Lower lobe of right lung (tissue), 2 donors: ENCODE results near the gene B4GALT6. TPM values are rescaled to one million over a fixed set of nuclear protein-coding genes. Genes with fewer than 3 reads are reported as not detected.

Source experiments
- ATAC-seq, 2 donors: fragments of 200-7000 bp; cut with Tn5 transposase; one replicate each; pipeline ENCODE4 v1.9.1; 2020 to 2022; ENCODE audit warnings: mild to moderate bottlenecking in 2 of 2, moderate library complexity in 2 of 2
- DNase-seq: peaks from one replicate; pipeline ENCODE4 v3.0.0-alpha.2; 2020
- H3K27ac ChIP-seq: fragments of 200-600 bp; one replicate; pipeline ENCODE4 v1.8.0; 2022
- H3K27me3 ChIP-seq: fragments of 200-600 bp; one replicate; pipeline ENCODE4 v1.8.0; 2022; ENCODE audit warnings: low read depth
- H3K36me3 ChIP-seq: fragments of 200-600 bp; one replicate; pipeline ENCODE4 v1.8.0; 2022; ENCODE audit warnings: mild to moderate bottlenecking
- H3K4me1 ChIP-seq: fragments of 200-600 bp; one replicate; pipeline ENCODE4 v1.8.0; 2022
- H3K4me3 ChIP-seq: fragments of 200-600 bp; one replicate; pipeline ENCODE4 v1.8.0; 2022; ENCODE audit warnings: mild to moderate bottlenecking
- H3K9me3 ChIP-seq: fragments of 200-600 bp; one replicate; pipeline ENCODE4 v1.8.0; 2022
- intact Hi-C: fragments of 100-400 bp; cut with DNase I; formaldehyde crosslinking; loops from one replicate; pipeline ENCODE4 v1.11.0; 2022
- total RNA-seq: library from RNA; stranded (reverse); fragmentation: NEBNext Ultra II Directional; extraction: Animal tissue kit (Norgen Biotek cat#: 25700); gene quantifications from one replicate; pipeline ENCODE4 v1.2.1, GENCODE V29; 2021
- TF ChIP-seq, protein P1 (sequence below): fragments of 200-600 bp; IDR thresholded peaks from one replicate; pipeline ENCODE4 v1.8.0; 2022; ENCODE audit warnings: antibody characterized with exemption, mild to moderate bottlenecking
- donor health status: DM: no; HTN: yes; CAD: no; lungs with severe emphysema.

The B4GALT6 gene
- total RNA-seq, 1 donor from 2014 or later: 4.6 TPM

DNA sequence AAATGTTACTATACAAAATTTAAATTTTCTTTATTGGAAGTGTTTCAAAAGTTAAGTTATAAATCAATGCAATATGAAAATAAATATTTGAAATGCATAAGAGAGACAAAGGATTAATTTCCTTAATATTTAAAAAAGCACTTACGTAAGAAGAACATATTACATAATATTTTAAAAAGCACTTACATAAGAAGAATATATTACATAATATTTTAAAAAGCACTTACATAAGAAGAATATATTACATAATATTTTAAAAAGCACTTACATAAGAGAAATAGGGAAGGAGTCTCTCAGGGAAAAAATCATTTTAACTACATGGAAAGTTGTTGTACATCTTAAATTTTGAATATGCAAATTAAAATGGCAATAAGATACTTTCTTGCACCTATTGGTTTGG lies 17.4 kb upstream of the B4GALT6 start:
- intact Hi-C loops: no loop called here
- H3K27ac ChIP-seq: no peak overlapping the region
- DNase-seq (no peak), ATAC-seq (no peak)
- no peaks in the 10 kb centered on the region for H3K36me3 ChIP-seq
- H3K27me3 ChIP-seq: no peaks in the 10 kb centered on the region
- TF ChIP-seq, protein P1, sequence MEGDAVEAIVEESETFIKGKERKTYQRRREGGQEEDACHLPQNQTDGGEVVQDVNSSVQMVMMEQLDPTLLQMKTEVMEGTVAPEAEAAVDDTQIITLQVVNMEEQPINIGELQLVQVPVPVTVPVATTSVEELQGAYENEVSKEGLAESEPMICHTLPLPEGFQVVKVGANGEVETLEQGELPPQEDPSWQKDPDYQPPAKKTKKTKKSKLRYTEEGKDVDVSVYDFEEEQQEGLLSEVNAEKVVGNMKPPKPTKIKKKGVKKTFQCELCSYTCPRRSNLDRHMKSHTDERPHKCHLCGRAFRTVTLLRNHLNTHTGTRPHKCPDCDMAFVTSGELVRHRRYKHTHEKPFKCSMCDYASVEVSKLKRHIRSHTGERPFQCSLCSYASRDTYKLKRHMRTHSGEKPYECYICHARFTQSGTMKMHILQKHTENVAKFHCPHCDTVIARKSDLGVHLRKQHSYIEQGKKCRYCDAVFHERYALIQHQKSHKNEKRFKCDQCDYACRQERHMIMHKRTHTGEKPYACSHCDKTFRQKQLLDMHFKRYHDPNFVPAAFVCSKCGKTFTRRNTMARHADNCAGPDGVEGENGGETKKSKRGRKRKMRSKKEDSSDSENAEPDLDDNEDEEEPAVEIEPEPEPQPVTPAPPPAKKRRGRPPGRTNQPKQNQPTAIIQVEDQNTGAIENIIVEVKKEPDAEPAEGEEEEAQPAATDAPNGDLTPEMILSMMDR: no peak
- H3K9me3 ChIP-seq: no peaks in the 10 kb centered on the region
- H3K4me3 ChIP-seq: no peak overlapping the region
- H3K4me1 ChIP-seq: no peaks in the 10 kb centered on the region

DNA sequence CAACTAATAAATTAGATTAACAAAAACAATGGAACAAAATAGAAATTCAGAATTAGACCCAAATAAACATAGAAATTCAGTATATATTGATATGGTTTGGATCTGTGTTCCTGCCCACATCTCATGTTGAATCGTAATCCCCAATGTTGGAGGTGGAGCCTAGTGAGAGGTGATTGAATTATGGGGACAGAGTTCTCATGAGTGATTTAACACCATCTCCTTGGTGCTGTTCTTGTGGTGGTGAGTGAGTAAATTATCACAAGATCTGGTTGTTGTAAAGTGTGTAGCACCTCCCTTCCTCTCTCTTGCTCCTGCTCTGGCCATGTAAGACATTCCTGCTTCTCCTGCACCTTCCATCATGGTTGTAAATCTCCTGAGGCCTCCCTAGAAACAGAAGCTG lies 16.6 kb upstream of the B4GALT6 start:
- intact Hi-C loops: no loop called here
- TF ChIP-seq, protein P1: no peak
- H3K27ac ChIP-seq: no peak overlapping the region
- DNase-seq: no peak
- ATAC-seq: no peak
- no peaks in the 10 kb centered on the region for H3K9me3 ChIP-seq
- no peaks in the 10 kb centered on the region for H3K36me3 ChIP-seq
- H3K4me1 ChIP-seq: no peaks in the 10 kb centered on the region
- H3K4me3 ChIP-seq: no peak overlapping the region
- no peaks in the 10 kb centered on the region for H3K27me3 ChIP-seq

GRCh38 chr18:31697351-31698298 lies 13.2 kb upstream of the B4GALT6 start:
- Histone ChIP-seq H3K4me1 (no peaks in the 10 kb centered on the region), H3K27me3 (no peaks in the 10 kb centered on the region), H3K9me3 (no peaks in the 10 kb centered on the region), H3K36me3 (no peaks in the 10 kb centered on the region), H3K4me3 (no peak overlapping the region), H3K27ac (no peak overlapping the region)
- TF ChIP-seq, protein P1: no peak
- intact Hi-C loops: no loop called here
- DNase-seq (no peak), ATAC-seq (no peak)

GRCh38 chr18:31695989-31696388 lies 11.6 kb upstream of the B4GALT6 start:
- Histone ChIP-seq H3K4me3 (no peak overlapping the region), H3K36me3 (no peaks in the 10 kb centered on the region), H3K27ac (no peak overlapping the region), H3K27me3 (no peaks in the 10 kb centered on the region), H3K9me3 (no peaks in the 10 kb centered on the region), H3K4me1 (no peaks in the 10 kb centered on the region)
- ATAC-seq (no peak), DNase-seq (no peak)
- intact Hi-C loops: no loop called here
- TF ChIP-seq, protein P1: no peak

GRCh38 chr18:31694297-31694696 lies 9.9 kb upstream of the B4GALT6 start:
- intact Hi-C loops: no loop called here
- H3K4me3 ChIP-seq: no peak overlapping the region
- TF ChIP-seq, protein P1: no peak
- no peaks in the 10 kb centered on the region for H3K27me3 ChIP-seq
- H3K36me3 ChIP-seq: no peaks in the 10 kb centered on the region
- no peak overlapping the region for H3K27ac ChIP-seq
- no peaks in the 10 kb centered on the region for H3K4me1 ChIP-seq
- H3K9me3 ChIP-seq: no peaks in the 10 kb centered on the region
- no peak for ATAC-seq
- DNase-seq: no peak
